OCI-LY7 (cell line): ENCODE measurements around the gene CHD2.

Experiments
- EZH2phosphoT487 ChIP-seq: fragments of 200-600 bp; sonication (generic); IDR thresholded peaks from 2 replicates; pipeline ENCODE4 v1.6.1; 2018; ENCODE audit warnings: low read depth, borderline replicate concordance, mild to moderate bottlenecking, mixed run types, antibody characterized with exemption, low read length, moderate library complexity, mixed read lengths
- TF ChIP-seq, protein P1 (sequence below): fragments of 200-600 bp; sonication (generic); conservative IDR thresholded peaks from 2 replicates; pipeline ENCODE4 v1.5.1; 2014; ENCODE audit warnings: mild to moderate bottlenecking, antibody characterized with exemption, low read length, moderate library complexity, mixed read lengths

DNA sequence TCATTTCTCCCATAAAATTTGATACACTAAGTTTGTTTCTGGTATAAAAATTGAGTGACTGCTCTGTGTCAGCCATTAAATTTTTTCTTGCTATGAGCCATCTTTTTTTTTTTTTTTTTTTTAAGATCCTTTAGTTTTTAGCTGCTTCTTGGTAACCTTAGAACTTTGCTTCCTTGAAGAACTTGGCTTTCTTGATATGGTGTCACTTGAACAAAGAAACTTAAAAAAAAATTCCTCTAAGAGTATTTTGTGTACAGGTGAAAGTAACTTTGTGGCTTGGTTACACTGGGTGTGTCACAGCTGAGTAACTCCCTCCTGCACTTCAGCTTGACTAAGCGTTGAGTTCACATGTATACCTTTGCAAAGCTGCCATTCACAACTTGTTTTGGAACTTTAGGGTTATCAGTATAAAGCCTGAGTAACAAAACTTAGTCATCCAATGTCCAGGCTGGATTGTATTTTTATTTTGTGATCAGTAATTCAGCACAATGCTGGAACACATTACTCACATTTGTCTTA, 6.5 kb downstream of the CHD2 start:
- TF ChIP-seq EZH2phosphoT487, result no peak
- TF ChIP-seq, protein P1, sequence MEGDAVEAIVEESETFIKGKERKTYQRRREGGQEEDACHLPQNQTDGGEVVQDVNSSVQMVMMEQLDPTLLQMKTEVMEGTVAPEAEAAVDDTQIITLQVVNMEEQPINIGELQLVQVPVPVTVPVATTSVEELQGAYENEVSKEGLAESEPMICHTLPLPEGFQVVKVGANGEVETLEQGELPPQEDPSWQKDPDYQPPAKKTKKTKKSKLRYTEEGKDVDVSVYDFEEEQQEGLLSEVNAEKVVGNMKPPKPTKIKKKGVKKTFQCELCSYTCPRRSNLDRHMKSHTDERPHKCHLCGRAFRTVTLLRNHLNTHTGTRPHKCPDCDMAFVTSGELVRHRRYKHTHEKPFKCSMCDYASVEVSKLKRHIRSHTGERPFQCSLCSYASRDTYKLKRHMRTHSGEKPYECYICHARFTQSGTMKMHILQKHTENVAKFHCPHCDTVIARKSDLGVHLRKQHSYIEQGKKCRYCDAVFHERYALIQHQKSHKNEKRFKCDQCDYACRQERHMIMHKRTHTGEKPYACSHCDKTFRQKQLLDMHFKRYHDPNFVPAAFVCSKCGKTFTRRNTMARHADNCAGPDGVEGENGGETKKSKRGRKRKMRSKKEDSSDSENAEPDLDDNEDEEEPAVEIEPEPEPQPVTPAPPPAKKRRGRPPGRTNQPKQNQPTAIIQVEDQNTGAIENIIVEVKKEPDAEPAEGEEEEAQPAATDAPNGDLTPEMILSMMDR, result no peak
